SK-N-SH treated with all-trans-retinoic acid at 6 μM for 48 hours (cell line): ENCODE results near the gene EAPP.
"Not testable (repeated sequence)": the region's sequence is repeated elsewhere in the genome, so short reads cannot be mapped to it uniquely, and the experiment has no call there.

Experiments used
- ATAC-seq: fragments of 200-7000 bp; cut with Tn5 transposase; 3 replicates; pipeline ENCODE4 v1.9.1; 2020; ENCODE audit warnings: mild to moderate bottlenecking, moderate library complexity
- BACH2 ChIP-seq: fragments of 250-450 bp; sonication (Bioruptor Pico); IDR thresholded peaks from 2 replicates; pipeline ENCODE4 v1.9.0; 2021; ENCODE audit warnings: mild to moderate bottlenecking, borderline replicate concordance
- CSDC2 ChIP-seq: fragments of 250-450 bp; sonication (Bioruptor Pico); IDR thresholded peaks from 2 replicates; pipeline ENCODE4 v1.5.0; 2020; ENCODE audit warnings: mild to moderate bottlenecking, moderate library complexity
- ESRRG ChIP-seq: fragments of 250-450 bp; sonication (Bioruptor Pico); IDR thresholded peaks from 2 replicates; pipeline ENCODE4 v1.6.1; 2021; ENCODE audit warnings: mild to moderate bottlenecking
- GLIS3 ChIP-seq: fragments of 250-450 bp; sonication (Bioruptor Pico); IDR thresholded peaks from 2 replicates; pipeline ENCODE4 v1.5.0; 2020; ENCODE audit warnings: mild to moderate bottlenecking, moderate library complexity
- ISL1 ChIP-seq: fragments of 250-450 bp; sonication (Bioruptor Pico); IDR thresholded peaks from 2 replicates; pipeline ENCODE4 v2.1.2; 2022; ENCODE audit warnings: mild to moderate bottlenecking, moderate library complexity
- OSR1 ChIP-seq: fragments of 250-450 bp; sonication (Bioruptor Pico); IDR thresholded peaks from 2 replicates; pipeline ENCODE4 v1.8.0; 2022; ENCODE audit warnings: moderate library complexity, mild to moderate bottlenecking, inconsistent platforms
- PATZ1 ChIP-seq: fragments of 250-450 bp; sonication (Bioruptor Pico); IDR thresholded peaks from 2 replicates; pipeline ENCODE4 v1.8.0; 2020; ENCODE audit warnings: mild to moderate bottlenecking, moderate library complexity, borderline replicate concordance
- POU6F1 ChIP-seq: fragments of 250-450 bp; sonication (Bioruptor Pico); IDR thresholded peaks from 2 replicates; pipeline ENCODE4 v1.8.0; 2021; ENCODE audit warnings: low read depth, mild to moderate bottlenecking, moderate library complexity, borderline replicate concordance
- RARB ChIP-seq: fragments of 250-450 bp; sonication (Bioruptor Pico); IDR thresholded peaks from 2 replicates; pipeline ENCODE4 v1.8.0; 2021; ENCODE audit warnings: mild to moderate bottlenecking, moderate library complexity
- TCF4 ChIP-seq: fragments of 250-450 bp; sonication (Bioruptor Pico); IDR thresholded peaks from 2 replicates; pipeline ENCODE4 v1.8.0; 2021; ENCODE audit warnings: mild to moderate bottlenecking, moderate library complexity, borderline replicate concordance
- TSHZ2 ChIP-seq: fragments of 250-450 bp; sonication (Bioruptor Pico); IDR thresholded peaks from 2 replicates; pipeline ENCODE4 v1.5.0; 2020; ENCODE audit warnings: mild to moderate bottlenecking, moderate library complexity
- ZC3H10 ChIP-seq: fragments of 250-450 bp; sonication (Bioruptor Pico); IDR thresholded peaks from 2 replicates; pipeline ENCODE4 v1.5.1; 2021; ENCODE audit warnings: mild to moderate bottlenecking, moderate library complexity
- ZFP3 ChIP-seq: fragments of 250-450 bp; sonication (Bioruptor Pico); IDR thresholded peaks from 2 replicates; pipeline ENCODE4 v1.5.0; 2020; ENCODE audit warnings: mild to moderate bottlenecking, moderate library complexity
- ZFP30 ChIP-seq: fragments of 450-650 bp; formaldehyde crosslinking; IDR thresholded peaks from 2 replicates; pipeline ENCODE4 v1.5.0; 2022; ENCODE audit warnings: mild to moderate bottlenecking, moderate library complexity
- ZNF565 ChIP-seq: fragments of 450-650 bp; formaldehyde crosslinking; conservative IDR thresholded peaks from 2 replicates; pipeline ENCODE4 v1.5.0; 2020; ENCODE audit warnings: low read depth, mild to moderate bottlenecking, moderate library complexity

The EAPP gene

GRCh38 chr14:34507884-34508283, 31.6 kb downstream of the EAPP start:
- TF ChIP-seq ESRRG (CRISPR knock-in tag), result no peak
- TF ChIP-seq ISL1 (CRISPR knock-in tag), result no peak
- no peak for TF ChIP-seq OSR1 (CRISPR knock-in tag)
- no peak for TF ChIP-seq RARB (CRISPR knock-in tag)
- TF ChIP-seq ZNF565, result no peak
- TF ChIP-seq PATZ1 (CRISPR knock-in tag), result no peak
- no peak for TF ChIP-seq GLIS3 (CRISPR knock-in tag)
- TF ChIP-seq CSDC2, result no peak
- TF ChIP-seq ZC3H10 (CRISPR knock-in tag), result no peak
- no peak for TF ChIP-seq TCF4 (CRISPR knock-in tag)
- TF ChIP-seq TSHZ2, result no peak
- no peak for ATAC-seq

GRCh38 chr14:34507459-34507858, 32.0 kb downstream of the EAPP start:
- no peak for ATAC-seq
- no peak for TF ChIP-seq ESRRG (CRISPR knock-in tag)

GRCh38 chr14:34505124-34505491, 34.4 kb downstream of the EAPP start:
- not testable (repeated sequence) for ATAC-seq

- ATAC-seq, result not testable (repeated sequence)
Measured at GRCh38 chr14:34504027-34504426, 35.5 kb downstream of the EAPP start.

GRCh38 chr14:34502545-34503225, 36.8 kb downstream of the EAPP start:
- ATAC-seq, result no peak
- TF ChIP-seq TSHZ2, result no peak

GRCh38 chr14:34502001-34502400, 37.5 kb downstream of the EAPP start:
- peak; percentile 42 for ATAC-seq
- no peak for TF ChIP-seq ZFP3
- TF ChIP-seq RARB (CRISPR knock-in tag), result no peak
- TF ChIP-seq TCF4 (CRISPR knock-in tag), result no peak
- no peak for TF ChIP-seq BACH2 (CRISPR knock-in tag)
- no peak for TF ChIP-seq POU6F1
- no peak for TF ChIP-seq ZFP30 (CRISPR knock-in tag)
- TF ChIP-seq, all 23 proteins: peak for 0
